Measurements from ENCODE around the gene C12orf60. TPM values are rescaled to one million over a fixed set of nuclear protein-coding genes. Genes with fewer than 3 reads are reported as not detected.

The C12orf60 gene
- total RNA-seq, 1 experiment from 2014 or later = 1.8 TPM

DNA sequence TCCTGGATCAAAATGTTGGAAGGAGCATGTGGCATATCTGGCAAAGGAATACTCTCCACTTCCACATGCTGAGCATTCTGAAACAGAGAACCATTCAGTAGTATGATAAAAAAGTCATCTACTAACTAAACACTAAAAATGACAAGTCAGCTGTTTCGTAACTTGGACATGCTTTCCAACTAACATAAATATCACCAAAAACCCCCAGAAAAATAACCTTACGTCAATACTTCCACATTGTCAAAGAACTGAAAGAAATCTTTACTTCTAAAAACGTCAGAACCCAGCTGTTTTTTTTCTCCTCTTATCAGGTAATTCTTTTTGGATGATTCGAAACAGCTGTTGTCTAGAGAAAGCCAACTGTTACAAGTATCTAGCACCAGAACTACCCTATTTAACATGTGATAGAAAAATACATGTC lies 8.4 kb upstream of the C12orf60 start:
- Mint-ChIP-seq H3K27ac (no peak overlapping the region), H3K27me3 (ENCODE audit: low read depth) (no peaks in the 10 kb centered on the region), H3K9me3 (no peaks in the 10 kb centered on the region), H3K4me3 (no peak overlapping the region), H3K36me3 (peaks cover 85% of the 10 kb centered on the region), H3K4me1 (no peaks in the 10 kb centered on the region)
- ChIA-PET CTCF (no interaction called here), POLR2A (no interaction called here)
- no peak for ATAC-seq
- TF ChIP-seq SMAD4 (CRISPR knock-in tag; IDR thresholded peaks at IDR 0.05) = no peak
- DNase-seq (ENCODE audit: low spot score) = no peak

DNA sequence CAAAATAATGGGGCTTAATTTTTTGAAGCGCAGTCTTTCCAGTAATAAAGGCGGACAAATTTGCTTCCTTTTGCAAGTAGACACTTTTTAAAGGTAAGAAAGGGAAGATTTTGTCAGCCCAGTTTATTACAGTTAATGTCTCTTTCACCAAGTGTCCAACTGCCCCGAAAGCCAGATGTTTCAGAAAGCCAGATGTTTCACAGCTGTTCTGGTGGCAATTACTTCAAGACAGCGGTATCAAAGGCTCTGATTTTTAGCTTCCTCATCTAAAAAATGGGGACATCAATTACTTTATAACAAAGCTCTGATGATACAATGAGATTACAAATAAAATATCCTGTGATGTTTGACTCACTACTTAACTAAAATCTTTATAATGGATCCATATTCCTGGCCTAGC lies 1.2 kb upstream of the C12orf60 start:
- H3K36me3 Mint-ChIP-seq = peaks cover 28% of the 10 kb centered on the region
- peaks cover 17% of the 10 kb centered on the region for H3K4me1 Mint-ChIP-seq
- H3K9me3 Mint-ChIP-seq = no peaks in the 10 kb centered on the region
- TF ChIP-seq GRHL2 (CRISPR knock-in tag; IDR thresholded peaks at IDR 0.05; ENCODE audit: insufficient replicate concordance, severe bottlenecking) (no peak), TEAD4 (CRISPR knock-in tag; IDR thresholded peaks at IDR 0.05) (no peak), NR2C2 (CRISPR knock-in tag; IDR thresholded peaks at IDR 0.05) (no peak), ZNF263 (CRISPR knock-in tag; IDR thresholded peaks at IDR 0.05; ENCODE audit: low read depth) (no peak)
- TF ChIP-seq, protein P1, sequence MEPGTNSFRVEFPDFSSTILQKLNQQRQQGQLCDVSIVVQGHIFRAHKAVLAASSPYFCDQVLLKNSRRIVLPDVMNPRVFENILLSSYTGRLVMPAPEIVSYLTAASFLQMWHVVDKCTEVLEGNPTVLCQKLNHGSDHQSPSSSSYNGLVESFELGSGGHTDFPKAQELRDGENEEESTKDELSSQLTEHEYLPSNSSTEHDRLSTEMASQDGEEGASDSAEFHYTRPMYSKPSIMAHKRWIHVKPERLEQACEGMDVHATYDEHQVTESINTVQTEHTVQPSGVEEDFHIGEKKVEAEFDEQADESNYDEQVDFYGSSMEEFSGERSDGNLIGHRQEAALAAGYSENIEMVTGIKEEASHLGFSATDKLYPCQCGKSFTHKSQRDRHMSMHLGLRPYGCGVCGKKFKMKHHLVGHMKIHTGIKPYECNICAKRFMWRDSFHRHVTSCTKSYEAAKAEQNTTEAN (CRISPR knock-in tag; IDR thresholded peaks at IDR 0.05) = no peak
- TF ChIP-seq, protein P2, sequence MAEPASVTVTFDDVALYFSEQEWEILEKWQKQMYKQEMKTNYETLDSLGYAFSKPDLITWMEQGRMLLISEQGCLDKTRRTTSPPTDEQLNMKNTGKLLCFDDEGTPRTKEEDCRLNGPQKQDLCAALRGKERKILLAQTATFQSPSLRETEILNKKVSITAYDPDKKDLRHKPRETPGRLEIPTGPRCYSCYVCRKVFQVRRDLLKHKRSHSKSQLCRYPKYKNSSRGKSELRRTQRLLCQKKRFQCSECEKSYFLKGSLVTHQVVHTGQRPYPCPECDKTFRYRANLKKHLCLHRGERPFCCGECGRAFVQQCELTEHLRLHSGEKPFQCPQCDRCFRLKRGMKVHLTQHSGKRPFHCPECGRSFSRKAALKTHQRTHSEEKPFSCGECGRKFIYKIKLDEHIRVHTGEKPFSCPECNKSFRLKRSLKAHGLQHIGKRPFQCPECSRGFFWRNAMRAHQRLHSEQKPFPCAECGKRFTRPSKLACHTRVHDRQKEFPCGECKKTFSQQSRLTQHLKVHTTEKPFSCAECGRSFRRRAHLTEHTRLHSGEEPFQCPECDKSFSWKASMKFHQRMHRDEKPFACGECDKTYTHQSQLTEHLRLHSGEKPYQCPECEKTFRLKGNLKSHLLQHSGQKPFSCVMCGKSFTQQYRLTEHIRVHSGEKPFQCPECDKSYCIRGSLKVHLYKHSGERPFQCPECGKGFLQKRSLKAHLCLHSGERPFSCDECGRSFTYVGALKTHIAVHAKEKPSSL (CRISPR knock-in tag; conservative IDR thresholded peaks at IDR 0.05) = no peak
- CTCF ChIA-PET = interaction anchor here (0.5 to 1.6 kb wide), 2 partner anchors 46 to 78 kb away, joined by 3 to 7 read pairs; no protein-coding TSS in a partner anchor
- ATAC-seq = no peak
- no peak overlapping the region for H3K4me3 Mint-ChIP-seq
- no peaks in the 10 kb centered on the region for H3K27me3 Mint-ChIP-seq (ENCODE audit: low read depth)
- no peak for DNase-seq (ENCODE audit: low spot score)
- no peak overlapping the region for H3K27ac Mint-ChIP-seq
- POLR2A ChIA-PET = interaction anchor here (1.1 to 3.0 kb wide), 5 partner anchors 9 to 32 kb away, joined by 3 to 23 read pairs (median 4); a partner anchor contains a TSS

GRCh38 chr12:14802721-14803010 lies 804 bp upstream of the C12orf60 start:
- CTCF ChIA-PET = interaction anchor here (0.5 to 1.6 kb wide), 7 partner anchors 28 to 1097 kb away, joined by 3 to 8 read pairs (median 3); a partner anchor contains a TSS
- peaks cover 24% of the 10 kb centered on the region for H3K36me3 Mint-ChIP-seq
- H3K9me3 Mint-ChIP-seq = no peaks in the 10 kb centered on the region
- POLR2A ChIA-PET = interaction anchor here (1.1 to 3.0 kb wide), 7 partner anchors 9 to 418 kb away, joined by 3 to 23 read pairs (median 3); partner anchors contain the start of gene RERG
- no peak overlapping the region for H3K4me3 Mint-ChIP-seq
- TF ChIP-seq, protein P3, sequence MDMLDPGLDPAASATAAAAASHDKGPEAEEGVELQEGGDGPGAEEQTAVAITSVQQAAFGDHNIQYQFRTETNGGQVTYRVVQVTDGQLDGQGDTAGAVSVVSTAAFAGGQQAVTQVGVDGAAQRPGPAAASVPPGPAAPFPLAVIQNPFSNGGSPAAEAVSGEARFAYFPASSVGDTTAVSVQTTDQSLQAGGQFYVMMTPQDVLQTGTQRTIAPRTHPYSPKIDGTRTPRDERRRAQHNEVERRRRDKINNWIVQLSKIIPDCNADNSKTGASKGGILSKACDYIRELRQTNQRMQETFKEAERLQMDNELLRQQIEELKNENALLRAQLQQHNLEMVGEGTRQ (CRISPR knock-in tag; IDR thresholded peaks at IDR 0.05) = no peak
- TF ChIP-seq ZNF317 (CRISPR knock-in tag; IDR thresholded peaks at IDR 0.05; ENCODE audit: borderline replicate concordance, low read depth) (no peak), NFATC4 (CRISPR knock-in tag; IDR thresholded peaks at IDR 0.05) (no peak), E2F1 (CRISPR knock-in tag; IDR thresholded peaks at IDR 0.05) (no peak)
- no peak overlapping the region for H3K27ac Mint-ChIP-seq
- no peaks in the 10 kb centered on the region for H3K27me3 Mint-ChIP-seq (ENCODE audit: low read depth)
- ATAC-seq (no peak), DNase-seq (ENCODE audit: low spot score) (no peak)
- H3K4me1 Mint-ChIP-seq = peaks cover 17% of the 10 kb centered on the region

GRCh38 chr12:14803830-14804160 lies 325 bp downstream of the C12orf60 start:
- Mint-ChIP-seq H3K4me3 (no peak overlapping the region), H3K4me1 (peaks cover 17% of the 10 kb centered on the region), H3K27me3 (ENCODE audit: low read depth) (no peaks in the 10 kb centered on the region), H3K36me3 (peaks cover 12% of the 10 kb centered on the region), H3K9me3 (no peaks in the 10 kb centered on the region), H3K27ac (no peak overlapping the region)
- CTCF ChIA-PET = interaction anchor here (0.5 to 1.6 kb wide), 11 partner anchors 22 to 1096 kb away, joined by 3 to 8 read pairs (median 3); a partner anchor contains a TSS
- DNase-seq (ENCODE audit: low spot score) (no peak), ATAC-seq (peak; percentile 1)
- POLR2A ChIA-PET = interaction anchor here (0.5 to 3.0 kb wide), 8 partner anchors 12 to 785 kb away, joined by 3 to 23 read pairs (median 4); partner anchors contain the start of gene RERG
- TF ChIP-seq EMX1 (CRISPR knock-in tag; IDR thresholded peaks at IDR 0.05) (no peak), CREM (CRISPR knock-in tag; IDR thresholded peaks at IDR 0.05) (no peak), PREB (CRISPR knock-in tag; IDR thresholded peaks at IDR 0.05; ENCODE audit: borderline replicate concordance) (no peak), RELA (CRISPR knock-in tag; IDR thresholded peaks at IDR 0.05; ENCODE audit: borderline replicate concordance) (no peak), ZNF138 (CRISPR knock-in tag; conservative IDR thresholded peaks at IDR 0.05) (no peak)
- TF ChIP-seq, protein P4, sequence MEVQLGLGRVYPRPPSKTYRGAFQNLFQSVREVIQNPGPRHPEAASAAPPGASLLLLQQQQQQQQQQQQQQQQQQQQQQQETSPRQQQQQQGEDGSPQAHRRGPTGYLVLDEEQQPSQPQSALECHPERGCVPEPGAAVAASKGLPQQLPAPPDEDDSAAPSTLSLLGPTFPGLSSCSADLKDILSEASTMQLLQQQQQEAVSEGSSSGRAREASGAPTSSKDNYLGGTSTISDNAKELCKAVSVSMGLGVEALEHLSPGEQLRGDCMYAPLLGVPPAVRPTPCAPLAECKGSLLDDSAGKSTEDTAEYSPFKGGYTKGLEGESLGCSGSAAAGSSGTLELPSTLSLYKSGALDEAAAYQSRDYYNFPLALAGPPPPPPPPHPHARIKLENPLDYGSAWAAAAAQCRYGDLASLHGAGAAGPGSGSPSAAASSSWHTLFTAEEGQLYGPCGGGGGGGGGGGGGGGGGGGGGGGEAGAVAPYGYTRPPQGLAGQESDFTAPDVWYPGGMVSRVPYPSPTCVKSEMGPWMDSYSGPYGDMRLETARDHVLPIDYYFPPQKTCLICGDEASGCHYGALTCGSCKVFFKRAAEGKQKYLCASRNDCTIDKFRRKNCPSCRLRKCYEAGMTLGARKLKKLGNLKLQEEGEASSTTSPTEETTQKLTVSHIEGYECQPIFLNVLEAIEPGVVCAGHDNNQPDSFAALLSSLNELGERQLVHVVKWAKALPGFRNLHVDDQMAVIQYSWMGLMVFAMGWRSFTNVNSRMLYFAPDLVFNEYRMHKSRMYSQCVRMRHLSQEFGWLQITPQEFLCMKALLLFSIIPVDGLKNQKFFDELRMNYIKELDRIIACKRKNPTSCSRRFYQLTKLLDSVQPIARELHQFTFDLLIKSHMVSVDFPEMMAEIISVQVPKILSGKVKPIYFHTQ (CRISPR knock-in tag; IDR thresholded peaks at IDR 0.05) = no peak
